ENCODE data around the gene LENEP. TPM values are rescaled to one million over a fixed set of nuclear protein-coding genes. Genes with fewer than 3 reads are reported as not detected.
A peak's percentile ranks its signal among the peaks of the same experiment; 100 is the strongest.

LENEP gene
- total RNA-seq, 1 donor from 2014 or later = not detected

DNA sequence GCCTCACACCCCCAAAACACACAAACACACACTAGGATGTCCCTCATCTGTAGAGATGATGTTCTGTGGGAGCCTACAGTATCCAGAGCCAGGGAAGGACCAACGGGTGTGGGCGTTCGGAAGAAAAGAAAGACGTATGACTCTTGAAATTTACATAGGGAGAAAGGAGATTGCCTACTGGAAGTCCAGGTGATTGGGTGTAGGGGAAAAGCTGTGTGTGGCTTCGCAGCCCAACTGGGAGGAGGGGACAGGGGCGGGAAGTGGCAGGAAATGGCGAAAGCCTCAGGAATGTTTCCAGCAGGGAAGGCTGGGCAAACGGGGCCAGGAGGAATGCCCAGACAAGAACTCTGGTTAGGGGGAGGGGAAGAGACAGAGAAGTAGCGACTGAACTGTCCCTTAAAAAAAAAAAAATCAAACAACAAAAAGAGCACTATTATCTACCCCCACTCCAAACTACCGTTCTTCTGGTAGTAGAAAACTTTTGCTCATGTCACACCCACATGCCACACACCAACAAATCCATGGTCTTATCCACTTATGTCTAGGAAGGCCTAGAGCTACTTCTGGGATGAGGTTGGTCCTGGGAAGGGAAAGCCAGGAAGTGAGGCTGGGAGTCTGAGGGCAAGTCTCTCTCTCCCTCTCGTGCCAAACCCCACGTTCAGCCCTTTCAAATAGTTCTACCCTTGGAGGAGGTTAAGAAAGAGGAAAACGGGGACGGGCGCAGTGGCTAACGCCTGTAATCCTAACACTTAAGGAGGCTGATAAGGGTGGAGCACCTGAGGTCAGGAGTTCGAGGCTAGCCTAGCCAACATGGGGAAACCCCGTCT, 20.7 kb upstream of the LENEP start:
- Histone ChIP-seq H3K27ac (peak overlapping the region; percentile 99), H3K4me1 (peaks cover 57% of the 10 kb centered on the region), H3K36me3 (no peaks in the 10 kb centered on the region), H3K4me3 (peak overlapping the region; percentile 66 to 72), H3K9me3 (no peaks in the 10 kb centered on the region), H3K27me3 (no peaks in the 10 kb centered on the region)
- TF ChIP-seq POLR2A (IDR thresholded peaks at IDR 0.05) (no peak), POLR2AphosphoS5 (IDR thresholded peaks at IDR 0.05; ENCODE audit: insufficient read depth in 1 of 2, low read depth in 1 of 2) (peak; percentile 52 to 82)
- TF ChIP-seq, protein P1, sequence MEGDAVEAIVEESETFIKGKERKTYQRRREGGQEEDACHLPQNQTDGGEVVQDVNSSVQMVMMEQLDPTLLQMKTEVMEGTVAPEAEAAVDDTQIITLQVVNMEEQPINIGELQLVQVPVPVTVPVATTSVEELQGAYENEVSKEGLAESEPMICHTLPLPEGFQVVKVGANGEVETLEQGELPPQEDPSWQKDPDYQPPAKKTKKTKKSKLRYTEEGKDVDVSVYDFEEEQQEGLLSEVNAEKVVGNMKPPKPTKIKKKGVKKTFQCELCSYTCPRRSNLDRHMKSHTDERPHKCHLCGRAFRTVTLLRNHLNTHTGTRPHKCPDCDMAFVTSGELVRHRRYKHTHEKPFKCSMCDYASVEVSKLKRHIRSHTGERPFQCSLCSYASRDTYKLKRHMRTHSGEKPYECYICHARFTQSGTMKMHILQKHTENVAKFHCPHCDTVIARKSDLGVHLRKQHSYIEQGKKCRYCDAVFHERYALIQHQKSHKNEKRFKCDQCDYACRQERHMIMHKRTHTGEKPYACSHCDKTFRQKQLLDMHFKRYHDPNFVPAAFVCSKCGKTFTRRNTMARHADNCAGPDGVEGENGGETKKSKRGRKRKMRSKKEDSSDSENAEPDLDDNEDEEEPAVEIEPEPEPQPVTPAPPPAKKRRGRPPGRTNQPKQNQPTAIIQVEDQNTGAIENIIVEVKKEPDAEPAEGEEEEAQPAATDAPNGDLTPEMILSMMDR (IDR thresholded peaks at IDR 0.05) = no peak
- intact Hi-C loops (cut with DNase I) = no loop called here
- DNase-seq (ENCODE audit: extremely low spot score in 2 of 2) = no peak

DNA sequence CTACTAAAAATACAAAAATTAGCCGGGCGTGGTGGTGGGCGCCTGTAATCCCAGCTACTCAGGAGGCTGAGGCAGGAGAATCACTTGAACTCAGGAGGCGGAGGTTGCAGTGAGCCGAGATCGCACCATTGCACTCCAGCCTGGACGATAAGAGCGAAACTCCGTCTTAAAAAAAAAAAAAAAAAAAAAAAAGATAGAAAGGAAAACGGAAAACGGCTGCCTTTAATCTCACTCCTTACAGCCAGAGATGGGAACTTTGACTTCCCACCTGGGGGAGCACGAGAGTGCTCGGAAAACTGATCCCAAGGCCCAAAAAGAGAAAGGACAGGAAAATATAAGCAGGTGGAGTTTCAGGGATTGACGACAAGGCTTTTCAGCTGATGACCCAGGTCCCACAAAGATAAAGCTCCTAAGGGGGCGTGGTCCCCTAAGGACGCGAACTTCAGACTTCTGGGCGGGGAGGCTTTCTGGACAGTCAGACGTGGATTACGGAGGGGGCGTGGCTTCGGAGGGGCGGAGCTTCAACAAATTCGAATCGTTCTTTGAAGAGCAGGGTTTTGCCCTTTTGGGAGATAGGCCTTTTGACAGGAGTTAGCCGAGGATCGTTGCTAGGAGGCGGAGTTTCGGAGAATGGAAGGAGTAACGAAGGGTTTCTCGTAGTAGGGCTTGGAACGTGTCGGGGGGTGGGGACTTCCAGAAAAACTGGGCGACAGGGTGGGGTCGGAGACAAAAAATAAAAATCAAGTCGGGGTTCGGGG, 19.9 kb upstream of the LENEP start:
- no peaks in the 10 kb centered on the region for H3K36me3 ChIP-seq
- peak in 1 of 2 donors; percentile 56 for TF ChIP-seq POLR2AphosphoS5 (IDR thresholded peaks at IDR 0.05; ENCODE audit: insufficient read depth in 1 of 2, low read depth in 1 of 2)
- TF ChIP-seq POLR2A (IDR thresholded peaks at IDR 0.05) = peak; percentile 14 to 56
- TF ChIP-seq, protein P1 (IDR thresholded peaks at IDR 0.05) = peak in 1 of 3 experiments; percentile 8
- intact Hi-C loops (cut with DNase I) = no loop called here
- no peaks in the 10 kb centered on the region for H3K27me3 ChIP-seq
- H3K4me1 ChIP-seq = peaks cover 49% of the 10 kb centered on the region
- peak in 1 of 2 donors; percentile 99 for DNase-seq (ENCODE audit: extremely low spot score in 2 of 2)
- peak overlapping the region; percentile 66 to 72 for H3K4me3 ChIP-seq
- no peaks in the 10 kb centered on the region for H3K9me3 ChIP-seq
- H3K27ac ChIP-seq = peak overlapping the region; percentile 99

DNA sequence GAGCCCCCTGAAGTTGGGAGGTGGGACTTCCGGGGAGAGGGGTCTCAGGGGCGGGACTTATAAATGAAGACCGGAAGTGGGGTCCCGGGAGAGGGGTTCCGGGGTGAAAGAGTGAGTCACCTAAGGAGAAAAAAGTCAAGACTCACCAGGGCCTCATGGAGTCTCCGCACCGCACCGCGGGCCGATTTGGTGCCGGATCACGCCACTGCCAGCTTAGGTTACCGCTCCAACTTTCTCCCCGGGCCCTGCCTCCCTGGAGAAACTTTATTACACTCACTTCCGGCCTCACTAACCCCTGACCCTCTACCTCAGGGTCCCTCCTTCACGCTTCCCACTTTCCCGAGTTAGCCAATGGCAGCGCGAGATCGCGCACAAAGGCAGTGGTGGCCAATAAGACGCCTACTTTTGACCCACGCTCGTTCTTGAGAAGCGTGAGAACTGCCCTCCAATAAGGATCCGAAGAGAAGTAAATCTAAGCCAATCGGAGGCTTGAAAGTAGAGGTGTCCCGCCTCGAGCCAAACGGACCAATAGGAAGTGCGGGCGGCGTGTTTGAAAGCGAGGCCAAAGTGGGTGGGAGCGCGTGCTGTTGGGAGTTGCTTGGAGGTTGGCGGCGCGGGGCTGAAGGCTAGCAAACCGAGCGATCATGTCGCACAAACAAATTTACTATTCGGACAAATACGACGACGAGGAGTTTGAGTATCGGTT, 19.1 kb upstream of the LENEP start, which contains the start of gene CKS1B:
Gene CKS1B (plus strand): TSS at position 580 of the 706 bp plus-strand sequence. CDS start 65 bp downstream, at position 645.
- intact Hi-C loops (cut with DNase I) = no loop called here
- Histone ChIP-seq H3K4me1 (peaks cover 41% of the 10 kb centered on the region), H3K9me3 (no peaks in the 10 kb centered on the region), H3K27me3 (no peaks in the 10 kb centered on the region), H3K27ac (peak within 1 kb of the TSS; percentile 99), H3K4me3 (peak within 1 kb of the TSS; percentile 66 to 72), H3K36me3 (no peaks in the 10 kb centered on the region)
- peak in 1 of 2 donors; percentile 100 for DNase-seq (ENCODE audit: extremely low spot score in 2 of 2)
- TF ChIP-seq POLR2AphosphoS5 (IDR thresholded peaks at IDR 0.05; ENCODE audit: insufficient read depth in 1 of 2, low read depth in 1 of 2) (peak in 1 of 2 donors; percentile 97), POLR2A (IDR thresholded peaks at IDR 0.05) (peak in 1 of 2 donors; percentile 56)
- TF ChIP-seq, protein P1 (IDR thresholded peaks at IDR 0.05) = no peak

- DNase-seq (ENCODE audit: extremely low spot score in 2 of 2) = no peak
- intact Hi-C loops (cut with DNase I) = no loop called here
- no peaks in the 10 kb centered on the region for H3K27me3 ChIP-seq
- H3K36me3 ChIP-seq = no peaks in the 10 kb centered on the region
- peaks cover 35% of the 10 kb centered on the region for H3K4me1 ChIP-seq
- peak in 1 of 2 donors; percentile 74 for TF ChIP-seq POLR2A (IDR thresholded peaks at IDR 0.05)
- peak; percentile 75 to 87 for TF ChIP-seq POLR2AphosphoS5 (IDR thresholded peaks at IDR 0.05; ENCODE audit: insufficient read depth in 1 of 2, low read depth in 1 of 2)
- TF ChIP-seq, protein P1 (IDR thresholded peaks at IDR 0.05) = no peak
- peak overlapping the region; percentile 66 to 72 for H3K4me3 ChIP-seq
- no peaks in the 10 kb centered on the region for H3K9me3 ChIP-seq
- H3K27ac ChIP-seq = peak overlapping the region; percentile 99
Observed at GRCh38 chr1:154974808-154975408, 18.5 kb upstream of the LENEP start.

All from vagina (tissue), 2 donors.